T-cell (primary cell): ENCODE data around the gene GNB4. TPM values are rescaled to one million over a fixed set of nuclear protein-coding genes. Genes with fewer than 3 reads are reported as not detected.

Experiments used
- total RNA-seq, 35 experiments: library from RNA in 6 of 35; stranded (reverse) in 6 of 35; fragments of 120-200 nt in 1 of 35; gene quantifications; one replicate each; pipeline versions ENCODE4 v1.2.1 to v1.2.4 and lab custom pipeline; 2013 to 2026

GNB4 gene
- total RNA-seq, 5 donors from 2014 or later (not counting 1 experiment from before 2014, with no cell fraction given): 0.26 to 2.7 (median 0.73) TPM

Other genes with a start within 250 kb of the GNB4 start
- gene KCNMB3, start 200.4 kb downstream of the GNB4 start, total RNA-seq: 1 to 10 TPM in 4 of 5 donors, under 1 TPM in 1; 0.66 to 1.3 (median 1.1) TPM
- gene ZNF639, start 128.4 kb downstream of the GNB4 start, total RNA-seq: 10 to 100 TPM; 35.1 to 74.9 (median 36.5) TPM
- 10 to 100 TPM; 38.8 to 44.4 (median 40.7) TPM for gene MFN1, start 103.8 kb downstream of the GNB4 start, total RNA-seq
- gene ACTL6A, start 111.5 kb upstream of the GNB4 start, total RNA-seq: 10 to 100 TPM; 27.4 to 62.7 (median 59.2) TPM
- gene MRPL47, start 153.2 kb upstream of the GNB4 start, total RNA-seq: 10 to 100 TPM; 16.2 to 22.7 (median 19.7) TPM
- gene NDUFB5, start 153.3 kb upstream of the GNB4 start, total RNA-seq: 10 to 100 TPM; 25.6 to 56.1 (median 49.7) TPM
- gene USP13, start 201.6 kb upstream of the GNB4 start, total RNA-seq: 1 to 10 TPM; 6.2 to 7.9 (median 7.0) TPM